ENCODE results near the gene PDE10A. TPM values are rescaled to one million over a fixed set of nuclear protein-coding genes. Genes with fewer than 3 reads are reported as not detected.

PDE10A gene
- polyA plus RNA-seq, 3 donors, result not detected

GRCh38 chr6:165543781-165544180 is 119.3 kb downstream of the PDE10A start:
- TF ChIP-seq CTCF (IDR thresholded peaks at IDR 0.05), result no peak
- Histone ChIP-seq H3K4me1 (ENCODE audit: control insufficient read depth in 1 of 2, insufficient read depth in 2 of 2, low read length in 2 of 2) (no peaks in the 10 kb centered on the region), H2AFZ (ENCODE audit: insufficient read depth, low read depth, low read length, poor library complexity, severe bottlenecking) (no peak overlapping the region), H3K27me3 (ENCODE audit: control insufficient read depth in 2 of 2, insufficient read depth in 2 of 2, low read length in 2 of 2) (no peaks in the 10 kb centered on the region), H3K4me3 (replicated peaks in 1 of 3; ENCODE audit: low read depth in 2 of 3, low read length in 3 of 3) (no peak overlapping the region), H3K27ac (ENCODE audit: low read depth in 1 of 2, low read length in 2 of 2) (no peak overlapping the region), H3K9ac (ENCODE audit: insufficient read depth, low read length, poor library complexity, severe bottlenecking) (no peak overlapping the region), H3K4me2 (replicated peaks; ENCODE audit: extremely low read depth, low read length, poor library complexity, severe bottlenecking) (no peak overlapping the region), H4K20me1 (ENCODE audit: insufficient read depth, low read length) (no peaks in the 10 kb centered on the region), H3K79me2 (ENCODE audit: insufficient read depth, low read length) (no peaks in the 10 kb centered on the region), H3K9me3 (replicated peaks in 1 of 2; ENCODE audit: control insufficient read depth in 1 of 2, insufficient read depth in 1 of 2, low read length in 2 of 2) (no peaks in the 10 kb centered on the region), H3K36me3 (replicated peaks in 1 of 2; ENCODE audit: control insufficient read depth in 1 of 2, insufficient read depth in 2 of 2, low read length in 2 of 2) (no peaks in the 10 kb centered on the region)
- no peak for DNase-seq
- H3K4me3 Mint-ChIP-seq, result no peak overlapping the region
- H3K36me3 Mint-ChIP-seq, result no peaks in the 10 kb centered on the region
- H3K27me3 Mint-ChIP-seq (ENCODE audit: low read depth in 3 of 3), result peaks cover 0 to 2% (median 0%) of the 10 kb centered on the region in 3 donors
- no peak overlapping the region for H3K27ac Mint-ChIP-seq
- intact Hi-C loops (cut with micrococcal nuclease), result no loop called here
- no peaks in the 10 kb centered on the region for H3K4me1 Mint-ChIP-seq
- WGBS (ENCODE audit: insufficient coverage), result no CpG with 5 or more reads among the region's 4 CpGs
- H3K9me3 Mint-ChIP-seq, result peaks cover 0 to 6% (median 1%) of the 10 kb centered on the region in 7 donors

- no peak for TF ChIP-seq CTCF (IDR thresholded peaks at IDR 0.05)
- Histone ChIP-seq H3K4me1 (ENCODE audit: control insufficient read depth in 1 of 2, insufficient read depth in 2 of 2, low read length in 2 of 2) (no peaks in the 10 kb centered on the region), H3K9ac (ENCODE audit: insufficient read depth, low read length, poor library complexity, severe bottlenecking) (no peak overlapping the region), H3K27me3 (ENCODE audit: control insufficient read depth in 2 of 2, insufficient read depth in 2 of 2, low read length in 2 of 2) (no peaks in the 10 kb centered on the region), H3K9me3 (replicated peaks in 1 of 2; ENCODE audit: control insufficient read depth in 1 of 2, insufficient read depth in 1 of 2, low read length in 2 of 2) (no peaks in the 10 kb centered on the region), H2AFZ (ENCODE audit: insufficient read depth, low read depth, low read length, poor library complexity, severe bottlenecking) (no peak overlapping the region), H3K4me3 (replicated peaks in 1 of 3; ENCODE audit: low read depth in 2 of 3, low read length in 3 of 3) (no peak overlapping the region), H3K79me2 (ENCODE audit: insufficient read depth, low read length) (no peaks in the 10 kb centered on the region), H3K36me3 (replicated peaks in 1 of 2; ENCODE audit: control insufficient read depth in 1 of 2, insufficient read depth in 2 of 2, low read length in 2 of 2) (no peaks in the 10 kb centered on the region), H3K27ac (ENCODE audit: low read depth in 1 of 2, low read length in 2 of 2) (no peak overlapping the region), H4K20me1 (ENCODE audit: insufficient read depth, low read length) (no peaks in the 10 kb centered on the region), H3K4me2 (replicated peaks; ENCODE audit: extremely low read depth, low read length, poor library complexity, severe bottlenecking) (no peak overlapping the region)
- intact Hi-C loops (cut with micrococcal nuclease), result no loop called here
- DNase-seq, result no peak
- no peaks in the 10 kb centered on the region for H3K4me1 Mint-ChIP-seq
- H3K36me3 Mint-ChIP-seq, result no peaks in the 10 kb centered on the region
- no peak overlapping the region for H3K4me3 Mint-ChIP-seq
- H3K27me3 Mint-ChIP-seq (ENCODE audit: low read depth in 3 of 3), result peaks cover 0 to 2% (median 0%) of the 10 kb centered on the region in 3 donors
- H3K9me3 Mint-ChIP-seq, result peaks cover 0 to 5% (median 1%) of the 10 kb centered on the region in 7 donors
- 80% methylated on average over 1 of the region's 4 CpGs for WGBS (ENCODE audit: insufficient coverage)
- H3K27ac Mint-ChIP-seq, result no peak overlapping the region
Observed at GRCh38 chr6:165536911-165537310, 126.1 kb downstream of the PDE10A start.

All from CD14-positive monocyte (primary cell).